DMS114 treated with DMSO at 0.1 percent for 48 hours (cell line): ENCODE results near the gene TTC28.

Experiments used
- DNase-seq: peaks from one replicate; lab custom pipeline; 2025; ENCODE audit not compliant: unreplicated experiment; lab: John Stamatoyannopoulos, UW

The TTC28 gene

GRCh38 chr22:28027453-28028448 lies 651.9 kb downstream of the TTC28 start:
- no peak for DNase-seq

GRCh38 chr22:28025866-28026575 lies 653.6 kb downstream of the TTC28 start:
- DNase-seq: no peak

GRCh38 chr22:28025333-28025732 lies 654.3 kb downstream of the TTC28 start:
- no peak for DNase-seq

GRCh38 chr22:28024422-28024888 lies 655.2 kb downstream of the TTC28 start:
- DNase-seq: no peak

- DNase-seq: no peak
Measured at GRCh38 chr22:28023774-28024173, 655.9 kb downstream of the TTC28 start.

GRCh38 chr22:28023036-28023435 lies 656.6 kb downstream of the TTC28 start:
- no peak for DNase-seq

GRCh38 chr22:28021998-28022660 lies 657.5 kb downstream of the TTC28 start:
- DNase-seq: no peak

GRCh38 chr22:28021116-28021997 lies 658.3 kb downstream of the TTC28 start:
- no peak for DNase-seq

- DNase-seq: no peak
Measured at GRCh38 chr22:28019881-28020861, 659.5 kb downstream of the TTC28 start.

- DNase-seq: no peak
Measured at GRCh38 chr22:28019360-28019759, 660.3 kb downstream of the TTC28 start.

- DNase-seq: no peak
Measured at GRCh38 chr22:28018461-28018927, 661.1 kb downstream of the TTC28 start.

GRCh38 chr22:28017859-28018258 lies 661.8 kb downstream of the TTC28 start:
- no peak for DNase-seq

GRCh38 chr22:28017558-28017820 lies 662.2 kb downstream of the TTC28 start:
- no peak for DNase-seq

GRCh38 chr22:28016781-28017557 lies 662.7 kb downstream of the TTC28 start:
- DNase-seq: no peak

GRCh38 chr22:28015676-28016601 lies 663.7 kb downstream of the TTC28 start:
- DNase-seq: no peak

- DNase-seq: no peak
Measured at GRCh38 chr22:28015046-28015425, 664.6 kb downstream of the TTC28 start.

GRCh38 chr22:28014211-28015045 lies 665.2 kb downstream of the TTC28 start:
- DNase-seq: no peak
